ENCODE data around the gene CAT. TPM values are rescaled to one million over a fixed set of nuclear protein-coding genes. Genes with fewer than 3 reads are reported as not detected.

The CAT gene
- total RNA-seq, result 57.8 and 72.7 TPM in 2 replicates

DNA sequence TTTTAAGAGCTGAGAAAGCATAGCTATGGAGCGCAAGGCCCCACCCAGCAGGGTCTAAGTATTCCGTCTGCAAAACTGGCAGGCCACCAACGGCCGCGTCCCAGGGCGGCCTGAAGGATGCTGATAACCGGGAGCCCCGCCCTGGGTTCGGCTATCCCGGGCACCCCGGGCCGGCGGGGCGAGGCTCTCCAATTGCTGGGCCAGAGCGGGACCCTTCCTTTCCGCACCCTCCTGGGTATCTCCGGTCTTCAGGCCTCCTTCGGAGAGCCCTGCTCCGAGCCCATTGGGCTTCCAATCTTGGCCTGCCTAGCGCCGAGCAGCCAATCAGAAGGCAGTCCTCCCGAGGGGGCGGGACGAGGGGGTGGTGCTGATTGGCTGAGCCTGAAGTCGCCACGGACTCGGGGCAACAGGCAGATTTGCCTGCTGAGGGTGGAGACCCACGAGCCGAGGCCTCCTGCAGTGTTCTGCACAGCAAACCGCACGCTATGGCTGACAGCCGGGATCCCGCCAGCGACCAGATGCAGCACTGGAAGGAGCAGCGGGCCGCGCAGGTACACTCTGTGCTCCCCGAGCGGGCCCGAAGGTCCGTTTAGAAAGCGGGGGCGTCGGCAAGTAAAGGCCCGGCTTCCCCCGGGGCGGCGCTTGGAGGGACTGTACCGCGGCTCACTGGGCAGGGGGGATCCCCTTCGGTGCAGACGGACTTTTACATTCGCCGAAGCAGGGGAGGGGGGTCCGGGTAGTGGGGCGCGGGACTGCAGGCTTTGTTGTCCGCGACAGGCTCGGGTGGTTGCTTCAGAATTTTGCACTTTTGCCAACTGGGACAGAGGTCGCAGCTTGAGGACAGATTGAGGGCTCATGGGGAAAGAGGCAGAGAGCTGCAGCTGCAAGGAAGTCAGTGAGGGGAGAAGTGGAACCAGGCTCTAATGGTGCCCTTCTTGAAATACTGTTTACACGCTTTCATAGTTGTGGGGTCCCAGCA is at the start of gene CAT:
Gene CAT, plus strand, starts transcription at position 406 of the 979 bp plus-strand sequence. Its CDS starts 80 bp downstream, at position 486.

DNA sequence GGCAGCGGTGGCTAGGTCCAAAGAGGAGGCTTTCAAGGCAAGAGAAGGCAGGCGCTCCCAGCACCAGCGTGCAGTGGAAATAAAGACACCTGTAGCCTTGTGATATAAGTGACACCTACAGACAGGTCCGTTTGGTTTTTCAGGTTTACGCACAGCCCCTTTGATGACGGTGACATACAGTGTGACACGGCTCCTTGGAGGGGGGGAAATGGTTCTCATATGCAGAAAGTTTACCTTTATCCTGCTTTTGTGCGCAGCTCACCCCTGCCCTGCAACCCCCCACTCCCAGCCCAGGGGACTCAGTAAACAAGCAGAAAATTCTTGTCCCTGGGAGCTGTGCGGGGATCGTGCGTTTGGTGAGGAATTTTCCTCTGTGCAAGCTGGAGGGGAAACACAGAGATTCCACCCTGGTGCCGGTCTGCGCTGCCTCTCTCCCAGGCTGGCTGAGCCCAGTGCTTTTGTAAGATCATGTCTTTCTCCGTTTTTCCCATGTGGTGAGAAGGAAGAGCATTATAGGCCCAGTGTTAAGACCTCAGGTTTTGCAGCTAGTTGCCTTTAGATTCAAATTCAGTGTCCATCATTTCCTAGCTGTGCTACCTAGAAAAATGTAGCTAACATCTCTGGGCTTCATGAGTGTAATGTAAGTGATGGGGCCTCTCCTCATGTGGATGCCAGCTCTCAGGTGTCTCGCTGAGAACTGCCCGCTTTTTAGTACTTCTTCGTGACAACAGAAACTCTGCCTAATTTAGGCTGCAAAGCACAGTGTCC is 75.1 kb downstream of the CAT start, which contains the start of gene ELF5:
Gene ELF5, minus strand, starts transcription at position 113 of the 768 bp plus-strand sequence. CDS start 8,045 bp downstream, outside the sequence.

Other genes with a start within 250 kb of the CAT start
- 3.3 and 4.9 TPM in 2 replicates for gene ABTB2, start 80.9 kb upstream of the CAT start, total RNA-seq
- not detected in 2 replicates for gene ELF5, start 74.9 kb downstream of the CAT start, total RNA-seq
- 0.09 TPM in 1 of 2 replicates, not detected in the other for gene EHF, start 182.2 kb downstream of the CAT start, total RNA-seq